GM21381 (cell line): ENCODE data around the gene ADAMTS14.

Source experiments
- ATAC-seq: cut with Tn5 transposase; IDR thresholded peaks from one replicate; pipeline ENCODE4 v1.9.1; 2021; ENCODE audit warnings: mild to moderate bottlenecking, moderate library complexity; ENCODE audit not compliant: unreplicated experiment

Gene ADAMTS14

DNA sequence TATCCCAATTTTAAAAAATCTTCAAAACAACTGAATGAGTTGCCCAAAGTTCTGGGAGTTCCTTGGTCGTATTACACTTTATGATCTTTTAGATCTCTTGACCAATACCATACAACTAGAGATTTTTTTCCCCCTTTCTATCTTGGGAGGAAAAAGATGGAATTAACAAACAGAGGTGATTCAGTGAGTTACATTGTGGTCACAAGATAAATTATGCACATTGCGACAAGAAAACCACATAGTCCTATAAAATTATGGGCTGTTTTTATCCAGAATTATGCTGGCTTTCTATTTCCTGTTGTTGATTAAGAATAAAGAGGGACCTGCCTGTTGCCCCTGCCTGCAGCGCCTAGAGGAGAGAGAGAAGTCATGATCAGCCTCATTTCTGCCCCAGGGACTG, 135.2 kb downstream of the ADAMTS14 start:
- no peak for ATAC-seq

DNA sequence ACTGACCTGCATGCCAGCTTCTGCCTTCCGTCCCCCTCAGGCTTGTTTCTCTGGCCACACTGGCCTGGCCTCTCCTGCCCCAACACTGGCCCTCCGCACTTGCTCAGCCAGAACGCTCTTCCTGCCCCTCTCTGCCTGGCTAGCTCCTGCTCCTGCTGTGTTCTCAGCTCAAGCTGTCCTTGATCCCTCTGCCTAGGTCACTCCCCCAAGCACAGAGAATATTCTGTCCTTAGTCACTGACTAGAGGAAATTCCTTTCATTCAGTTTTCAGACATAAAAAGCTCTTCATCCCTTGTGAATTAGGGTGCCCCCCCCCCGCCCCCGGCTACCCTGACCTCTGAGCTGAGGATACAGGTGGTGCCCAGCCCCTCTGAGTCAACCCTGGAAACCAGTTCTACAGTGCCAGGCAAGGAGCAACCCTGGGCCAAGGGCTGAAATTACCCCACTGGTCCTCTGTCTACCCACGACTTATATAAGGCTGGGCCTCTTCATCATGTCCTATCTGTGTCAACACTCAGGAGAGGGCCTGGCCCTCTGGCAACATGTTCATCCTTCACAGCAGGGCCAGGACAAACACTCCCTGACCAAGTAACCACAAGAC, 136.8 kb downstream of the ADAMTS14 start:
- ATAC-seq: no peak

DNA sequence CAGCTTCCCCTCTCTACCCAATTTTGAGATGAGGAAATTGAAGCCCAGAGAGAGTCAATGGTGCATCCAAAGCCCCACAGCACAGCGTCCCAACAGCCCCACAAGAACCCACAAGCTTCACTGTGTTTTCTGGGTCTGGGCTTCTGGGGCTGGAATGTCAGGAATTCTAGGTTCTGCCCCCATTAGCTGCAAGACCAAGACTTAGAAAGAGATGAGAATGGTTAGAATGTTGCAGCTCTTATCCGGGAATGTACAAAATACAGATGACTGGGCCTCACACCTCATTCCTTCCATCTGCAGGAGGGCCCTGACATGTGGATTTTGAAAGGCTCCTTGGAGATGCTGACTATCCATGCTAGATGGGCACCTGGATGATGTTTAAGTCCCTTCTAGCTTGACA, 137.4 kb downstream of the ADAMTS14 start:
- ATAC-seq: no peak

DNA sequence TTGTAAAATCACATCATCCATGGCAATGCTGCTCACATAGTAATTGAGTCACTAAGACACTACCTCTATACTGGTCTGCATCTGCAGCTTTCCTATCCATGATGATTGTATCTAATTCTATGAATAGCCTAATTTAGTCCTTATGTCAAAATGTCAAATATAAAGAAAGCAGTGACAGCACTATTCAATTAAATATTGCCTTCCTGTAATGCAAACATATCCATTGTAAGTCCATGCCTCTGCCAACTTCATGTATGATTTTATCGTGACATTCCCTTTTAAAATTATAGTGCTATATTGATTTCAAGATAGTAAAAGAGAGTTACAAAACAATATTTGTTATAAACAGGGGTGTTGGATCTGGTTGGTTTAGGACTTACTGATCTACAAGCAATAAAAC, 138.7 kb downstream of the ADAMTS14 start:
- no peak for ATAC-seq

DNA sequence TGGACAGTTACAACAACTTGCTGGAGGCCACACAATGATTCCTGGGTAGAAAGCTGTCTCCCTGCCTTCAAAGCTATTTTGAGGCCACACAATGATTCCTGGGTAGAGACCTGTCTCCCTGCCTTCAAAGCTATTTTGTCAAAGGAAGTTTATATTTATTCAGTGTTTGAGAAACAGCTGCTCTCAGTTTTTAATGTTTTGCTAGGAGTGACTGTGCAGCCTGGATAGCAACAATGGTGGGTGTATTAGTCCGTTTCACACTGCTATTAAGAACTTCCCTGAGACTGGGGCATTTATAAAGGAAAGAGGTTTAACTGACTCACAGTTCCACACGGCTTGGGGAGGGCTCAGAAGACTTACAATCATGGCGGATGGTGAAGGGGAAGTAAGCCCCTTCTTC, 139.6 kb downstream of the ADAMTS14 start:
- ATAC-seq: no peak
